Measurements from ENCODE around the gene FKBP1B.
"Not testable (repeated sequence)": the region's sequence is repeated elsewhere in the genome, so short reads cannot be mapped to it uniquely, and the experiment has no call there.

Gene FKBP1B

GRCh38 chr2:24104110-24104650 lies 54.6 kb downstream of the FKBP1B start:
- DNase-seq (ENCODE audit: low read depth): no peak

- no peak for DNase-seq (ENCODE audit: low read depth)
These were observed 55.4 kb downstream of the FKBP1B start for GRCh38 chr2:24104906-24105305.

DNA sequence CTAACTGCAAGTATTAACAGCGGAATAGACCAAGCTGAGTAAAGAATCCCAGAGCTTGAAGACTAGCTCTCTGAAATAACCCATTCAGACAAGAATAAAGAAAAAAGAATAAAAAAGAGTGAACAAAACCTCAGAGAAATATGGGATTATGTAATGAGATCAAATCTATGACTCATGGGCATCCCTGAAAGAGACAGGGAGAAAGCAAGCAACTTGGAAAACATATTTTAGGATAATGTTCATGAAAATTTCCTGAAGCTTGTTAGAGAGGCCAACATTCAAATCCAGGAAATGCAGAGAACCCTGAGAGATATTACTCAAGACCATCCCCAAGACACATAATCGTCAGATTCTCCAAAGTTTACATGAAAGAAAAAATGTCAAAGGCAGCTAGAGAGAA lies 56.3 kb downstream of the FKBP1B start:
- DNase-seq (ENCODE audit: low read depth): no peak

DNA sequence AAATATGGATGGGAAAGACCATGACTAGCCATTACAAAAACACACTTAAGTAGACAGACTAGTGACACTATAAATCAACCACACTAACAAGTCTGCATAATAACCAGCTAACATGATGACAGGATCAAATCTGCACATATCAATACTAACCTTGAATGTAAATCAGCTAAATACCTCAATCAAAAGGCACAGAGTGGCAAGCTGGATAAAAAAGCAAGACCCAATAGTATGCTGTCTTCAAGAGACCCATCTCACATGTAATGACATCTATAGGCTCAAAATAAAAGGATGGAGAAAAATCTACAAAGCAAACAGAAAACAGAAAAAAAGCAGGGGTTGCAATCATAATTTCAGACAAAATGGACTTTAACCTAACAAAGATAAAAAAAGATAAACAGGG lies 57.2 kb downstream of the FKBP1B start:
- DNase-seq (ENCODE audit: low read depth): no peak

- no peak for DNase-seq (ENCODE audit: low read depth)
These were observed 57.8 kb downstream of the FKBP1B start for GRCh38 chr2:24107336-24107735.

- not testable (repeated sequence) for DNase-seq (ENCODE audit: low read depth)
These were observed 59.9 kb downstream of the FKBP1B start for GRCh38 chr2:24109431-24109830.

- no peak for DNase-seq (ENCODE audit: low read depth)
These were observed 61.2 kb downstream of the FKBP1B start for GRCh38 chr2:24110660-24111303.

DNA sequence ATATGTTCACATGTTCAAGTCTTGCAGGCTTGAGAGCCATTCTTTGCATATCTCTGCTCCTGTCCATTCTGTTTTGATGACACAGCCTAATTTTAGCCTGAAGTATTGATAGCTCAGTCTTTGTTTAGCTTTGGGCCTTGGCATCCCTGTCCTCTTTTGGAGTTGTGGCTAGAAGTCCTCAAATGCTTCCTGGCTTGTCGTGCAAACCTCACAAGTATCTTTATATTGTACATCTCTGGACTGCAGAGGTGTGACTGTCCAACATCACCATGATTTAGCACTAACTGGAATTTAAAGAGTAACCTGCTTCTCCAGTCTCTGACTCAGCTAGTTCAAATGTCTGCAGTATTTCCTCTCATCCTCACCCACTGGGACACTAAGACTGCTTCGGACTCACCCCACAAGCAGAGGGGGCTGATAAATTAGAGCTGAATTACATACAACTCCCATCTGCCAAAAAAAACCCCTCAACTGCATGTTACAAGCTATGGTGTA lies 61.9 kb downstream of the FKBP1B start:
- no peak for DNase-seq (ENCODE audit: low read depth)
